HG02571 (cell line): Measurements from ENCODE around the gene GALNT9.

ENCODE experiments used
- ATAC-seq: cut with Tn5 transposase; IDR thresholded peaks from one replicate; pipeline ENCODE4 v1.9.1; 2021; ENCODE audit warnings: mild to moderate bottlenecking, moderate library complexity; ENCODE audit not compliant: unreplicated experiment

Gene GALNT9

GRCh38 chr12:132217800-132218526 is 111.4 kb downstream of the GALNT9 start:
- no peak for ATAC-seq

DNA sequence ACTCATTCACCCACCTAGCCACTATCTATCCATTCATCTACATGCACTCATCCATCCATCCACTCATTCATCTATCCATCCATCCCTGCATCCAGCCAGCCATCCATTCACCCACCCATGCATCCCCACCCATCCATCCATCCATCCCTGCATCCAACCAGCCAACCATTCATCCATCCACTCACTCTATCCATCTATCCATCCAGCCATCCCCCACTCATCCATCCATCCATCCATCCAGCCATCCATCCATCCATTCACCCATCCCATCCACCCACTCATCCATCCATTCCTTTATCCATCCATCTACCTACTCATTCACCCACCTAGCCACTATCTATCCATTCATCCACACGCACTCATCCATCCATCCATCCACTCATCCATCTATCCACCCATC is 112.0 kb downstream of the GALNT9 start:
- no peak for ATAC-seq

GRCh38 chr12:132216354-132216987 is 112.9 kb downstream of the GALNT9 start:
- ATAC-seq: no peak

GRCh38 chr12:132215299-132215989 is 113.9 kb downstream of the GALNT9 start:
- no peak for ATAC-seq

DNA sequence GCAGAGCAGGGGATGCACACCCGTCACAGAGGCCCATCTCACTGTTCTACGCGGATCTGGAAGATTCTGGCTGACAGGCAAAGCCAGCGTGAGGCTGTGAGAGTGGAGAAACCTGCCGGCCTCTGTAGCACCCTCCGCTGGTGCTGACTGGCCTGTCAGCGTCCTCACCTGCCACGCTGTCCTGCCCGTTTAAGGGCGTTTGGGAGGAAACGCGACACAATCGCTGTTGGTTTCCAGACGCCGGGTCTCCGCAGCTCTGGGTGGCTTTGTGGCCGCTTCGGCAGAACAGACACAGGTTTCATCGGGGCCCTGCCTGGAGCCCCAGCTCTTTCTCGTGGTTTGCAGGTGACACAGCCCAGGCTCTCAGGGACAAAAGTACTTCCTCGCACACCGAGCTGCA is 114.5 kb downstream of the GALNT9 start:
- no peak for ATAC-seq

DNA sequence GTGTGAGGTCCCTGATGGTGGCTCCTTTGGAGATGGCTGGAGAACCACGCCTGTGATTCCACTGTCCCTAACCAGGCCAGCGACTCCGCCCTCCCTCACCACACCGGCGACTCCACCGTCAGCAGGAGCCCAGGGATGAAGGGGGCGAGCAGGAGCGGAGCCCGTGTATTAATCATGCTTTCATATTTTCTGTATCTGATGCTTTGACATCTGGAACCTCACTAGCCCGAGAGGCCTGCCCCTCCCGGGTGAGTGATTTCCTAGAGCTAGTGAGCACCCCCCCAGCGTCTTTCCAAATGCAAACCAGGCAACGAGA is 115.3 kb downstream of the GALNT9 start:
- no peak for ATAC-seq

DNA sequence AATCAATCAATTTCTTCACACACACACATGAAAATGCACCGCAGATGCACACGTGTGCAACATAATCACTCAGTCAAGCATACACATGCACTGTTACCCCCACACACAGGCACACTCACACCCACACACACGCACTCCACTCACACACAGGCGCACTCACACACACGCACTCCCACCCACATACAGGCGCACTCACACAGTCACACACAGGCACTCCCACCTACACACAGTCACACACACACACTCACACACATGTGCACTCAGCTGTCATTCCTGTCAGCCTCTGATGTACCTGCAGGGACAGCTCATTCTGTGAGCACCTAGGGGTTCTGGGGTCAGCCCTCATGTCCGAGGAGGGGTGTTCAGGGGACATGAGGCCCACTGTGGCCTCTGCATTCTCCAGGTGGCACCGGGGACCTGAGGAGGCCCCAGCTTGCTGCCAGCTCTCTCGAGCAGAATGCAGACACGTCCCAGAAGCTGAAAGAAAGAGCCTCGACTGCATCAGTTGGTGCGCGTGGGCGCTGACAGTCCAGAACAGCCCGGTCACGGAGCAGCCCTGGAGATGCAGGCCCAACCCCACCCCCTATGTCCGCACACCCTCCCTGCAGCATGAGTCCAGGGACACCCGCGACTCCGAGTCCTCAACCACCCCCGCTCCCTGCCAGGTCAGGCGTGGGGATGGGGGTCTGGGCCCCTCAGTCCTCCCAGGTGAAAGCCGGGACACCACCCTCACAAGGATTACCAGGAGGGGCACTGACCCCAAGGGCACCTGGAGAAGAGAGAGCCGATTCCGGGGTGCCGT is 115.8 kb downstream of the GALNT9 start:
- no peak for ATAC-seq

DNA sequence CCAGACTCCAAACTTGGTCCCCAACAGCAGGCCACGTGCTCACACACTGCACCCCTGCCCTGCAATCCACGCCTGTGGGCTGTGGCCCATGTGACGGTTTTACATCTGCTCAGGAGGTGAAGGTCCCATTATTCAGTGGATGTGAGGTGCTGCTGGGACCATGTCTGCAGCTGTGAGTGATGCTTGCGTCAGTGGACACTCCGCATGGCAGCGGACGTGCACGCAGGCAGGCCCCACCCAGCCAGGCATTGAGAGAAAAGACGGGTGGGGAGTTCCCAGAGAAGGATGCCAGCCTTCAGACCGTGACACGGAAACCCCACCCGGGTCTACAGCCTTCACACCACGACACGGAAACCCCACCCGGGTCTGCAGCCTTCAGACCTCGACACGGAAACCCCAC is 117.6 kb downstream of the GALNT9 start:
- ATAC-seq: no peak

DNA sequence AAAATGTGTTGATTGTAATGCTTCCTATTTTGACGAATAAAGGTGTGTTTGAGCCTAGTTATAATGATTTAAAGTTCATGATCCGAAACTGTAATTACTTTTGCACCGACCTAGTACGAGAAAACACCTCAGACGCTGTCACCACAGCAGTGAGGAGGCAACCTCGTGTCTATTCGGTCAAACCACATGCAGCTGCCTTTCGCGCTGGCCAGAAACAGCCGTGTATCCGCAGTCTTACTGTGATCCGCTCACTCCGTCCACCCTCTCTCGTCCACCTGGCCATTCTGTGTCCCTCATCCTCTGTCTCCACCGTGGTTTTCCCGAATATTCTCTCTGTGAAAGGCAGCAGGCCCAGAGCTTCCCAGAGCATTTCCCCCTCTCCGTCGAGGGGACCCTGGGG is 118.1 kb downstream of the GALNT9 start:
- ATAC-seq: no peak

- no peak for ATAC-seq
Measured at GRCh38 chr12:132210223-132211055, 119.0 kb downstream of the GALNT9 start.

- no peak for ATAC-seq
Measured at GRCh38 chr12:132209619-132210222, 119.7 kb downstream of the GALNT9 start.

- ATAC-seq: no peak
Measured at GRCh38 chr12:132208153-132208823, 121.1 kb downstream of the GALNT9 start.

DNA sequence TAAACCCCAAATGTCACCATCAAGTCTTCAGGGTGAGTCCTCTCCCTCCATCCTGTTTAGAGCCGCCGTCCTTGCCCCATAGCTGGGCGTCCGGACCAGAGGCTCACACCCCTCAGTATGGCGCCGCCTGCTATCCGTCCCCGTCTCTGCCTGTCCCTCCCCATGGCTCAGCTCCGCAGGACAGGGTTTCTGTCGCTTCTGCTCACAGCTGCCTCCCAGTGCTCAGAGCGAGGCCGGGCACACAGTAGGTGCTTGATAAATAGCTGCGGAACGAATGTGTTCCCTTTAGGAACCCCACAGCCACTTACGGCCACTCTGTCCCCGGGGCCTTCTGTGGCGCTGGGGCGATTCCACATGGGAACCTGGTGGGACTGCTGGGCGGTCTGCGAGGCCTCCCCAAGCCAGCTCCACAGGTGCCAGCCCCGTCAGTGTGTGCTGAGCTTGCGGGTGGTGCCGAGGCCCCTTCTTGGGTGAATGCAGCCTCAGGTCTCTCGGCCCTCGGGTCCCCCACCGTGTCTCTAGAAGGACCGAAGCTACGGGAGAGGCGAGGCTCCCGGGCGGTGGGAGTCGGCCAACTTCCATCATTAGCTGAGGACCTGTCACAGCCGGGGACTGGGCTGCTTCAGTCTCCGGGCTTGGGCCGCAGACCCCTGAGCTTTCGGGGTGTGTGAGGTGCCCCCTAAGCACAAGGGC is 122.2 kb downstream of the GALNT9 start:
- no peak for ATAC-seq

GRCh38 chr12:132206046-132206434 is 123.3 kb downstream of the GALNT9 start:
- no peak for ATAC-seq

GRCh38 chr12:132205271-132206045 is 123.9 kb downstream of the GALNT9 start:
- no peak for ATAC-seq

DNA sequence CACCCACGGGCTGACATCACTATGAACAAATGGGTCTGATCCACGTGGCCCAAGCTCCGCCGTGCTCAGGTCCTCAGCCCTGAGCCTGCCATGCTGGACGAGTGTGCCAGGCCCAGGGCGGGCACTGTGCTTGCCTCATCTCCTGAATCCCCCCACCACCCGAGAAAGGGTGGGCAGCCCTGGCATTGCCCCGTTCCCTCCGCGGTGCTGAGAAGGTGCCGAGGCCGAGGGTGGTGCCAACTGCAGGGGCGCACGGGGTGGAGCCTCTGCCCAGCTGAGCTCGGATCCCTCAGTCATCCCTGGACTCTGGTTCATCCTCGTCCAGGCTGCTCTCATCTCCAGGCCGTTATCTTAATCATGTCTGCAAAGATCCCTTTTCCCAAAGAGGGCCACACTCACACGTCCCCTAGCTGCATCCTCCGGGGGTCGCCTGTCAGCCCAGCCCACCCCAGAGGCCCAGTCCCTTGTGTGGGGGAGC is 124.6 kb downstream of the GALNT9 start:
- no peak for ATAC-seq

DNA sequence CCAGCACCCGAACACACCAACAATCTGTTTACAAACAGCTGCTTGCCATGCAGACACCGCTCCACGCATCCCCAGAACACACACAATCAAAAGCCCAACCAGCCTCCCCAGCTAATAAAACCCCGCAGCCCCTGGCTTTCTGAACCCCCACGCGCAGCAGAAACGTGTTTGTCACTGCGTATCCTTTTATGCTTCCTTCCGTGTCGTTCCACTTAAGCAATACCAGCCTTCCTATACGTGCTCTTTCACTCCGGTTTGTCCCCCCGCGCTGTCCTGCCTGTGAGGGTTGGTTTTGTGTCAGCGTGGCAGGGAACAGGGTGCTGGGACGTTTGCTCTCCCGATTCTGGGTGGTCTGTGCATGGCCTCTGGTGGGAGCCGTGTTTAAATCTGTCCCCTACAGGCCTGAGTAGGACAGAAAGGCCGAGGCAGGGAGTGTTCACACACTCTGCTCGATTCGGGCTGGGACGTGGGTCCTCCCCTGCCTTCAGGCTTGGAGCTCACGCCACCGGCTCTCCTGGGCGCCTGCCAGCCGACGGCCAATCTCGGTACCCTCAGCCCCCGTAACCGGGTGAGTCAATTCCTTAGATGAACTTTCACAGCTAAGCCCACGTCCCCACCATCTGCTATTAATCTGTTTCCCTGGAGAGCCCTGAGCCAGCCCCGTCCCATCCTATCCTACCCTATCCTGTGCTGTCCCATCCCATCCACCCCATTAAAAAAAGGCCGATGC is 125.2 kb downstream of the GALNT9 start:
- ATAC-seq: no peak
